ENCODE data around the gene ENDOU.

DNA sequence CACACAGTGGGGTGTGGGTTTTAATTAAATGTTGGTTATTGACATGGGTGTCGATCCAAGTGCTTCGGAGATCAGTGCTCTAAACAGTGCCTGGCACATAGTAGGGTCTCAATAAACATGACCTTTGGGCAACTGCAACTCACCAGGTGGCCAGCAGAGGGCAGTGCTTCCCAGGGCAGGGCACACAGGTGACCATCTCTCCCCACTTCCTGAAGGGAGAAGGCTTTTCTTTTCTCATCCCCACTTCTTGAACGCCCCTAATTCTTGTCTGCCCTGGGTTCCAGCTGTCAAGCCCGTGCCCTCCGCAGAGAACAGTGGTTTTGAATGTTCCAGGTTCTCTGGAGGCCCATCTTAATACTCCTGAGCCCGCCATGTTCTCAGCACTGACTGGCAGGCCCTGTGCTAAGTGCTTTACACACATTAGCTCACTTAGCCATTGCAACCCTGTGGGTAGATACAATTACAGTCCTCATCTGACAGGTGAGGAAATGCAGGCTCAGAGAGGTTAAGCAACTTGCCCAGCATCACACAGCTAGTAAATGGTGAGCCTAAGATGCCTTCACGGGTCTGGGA lies 17.0 kb upstream of the ENDOU start:
- TF ChIP-seq, protein P1, sequence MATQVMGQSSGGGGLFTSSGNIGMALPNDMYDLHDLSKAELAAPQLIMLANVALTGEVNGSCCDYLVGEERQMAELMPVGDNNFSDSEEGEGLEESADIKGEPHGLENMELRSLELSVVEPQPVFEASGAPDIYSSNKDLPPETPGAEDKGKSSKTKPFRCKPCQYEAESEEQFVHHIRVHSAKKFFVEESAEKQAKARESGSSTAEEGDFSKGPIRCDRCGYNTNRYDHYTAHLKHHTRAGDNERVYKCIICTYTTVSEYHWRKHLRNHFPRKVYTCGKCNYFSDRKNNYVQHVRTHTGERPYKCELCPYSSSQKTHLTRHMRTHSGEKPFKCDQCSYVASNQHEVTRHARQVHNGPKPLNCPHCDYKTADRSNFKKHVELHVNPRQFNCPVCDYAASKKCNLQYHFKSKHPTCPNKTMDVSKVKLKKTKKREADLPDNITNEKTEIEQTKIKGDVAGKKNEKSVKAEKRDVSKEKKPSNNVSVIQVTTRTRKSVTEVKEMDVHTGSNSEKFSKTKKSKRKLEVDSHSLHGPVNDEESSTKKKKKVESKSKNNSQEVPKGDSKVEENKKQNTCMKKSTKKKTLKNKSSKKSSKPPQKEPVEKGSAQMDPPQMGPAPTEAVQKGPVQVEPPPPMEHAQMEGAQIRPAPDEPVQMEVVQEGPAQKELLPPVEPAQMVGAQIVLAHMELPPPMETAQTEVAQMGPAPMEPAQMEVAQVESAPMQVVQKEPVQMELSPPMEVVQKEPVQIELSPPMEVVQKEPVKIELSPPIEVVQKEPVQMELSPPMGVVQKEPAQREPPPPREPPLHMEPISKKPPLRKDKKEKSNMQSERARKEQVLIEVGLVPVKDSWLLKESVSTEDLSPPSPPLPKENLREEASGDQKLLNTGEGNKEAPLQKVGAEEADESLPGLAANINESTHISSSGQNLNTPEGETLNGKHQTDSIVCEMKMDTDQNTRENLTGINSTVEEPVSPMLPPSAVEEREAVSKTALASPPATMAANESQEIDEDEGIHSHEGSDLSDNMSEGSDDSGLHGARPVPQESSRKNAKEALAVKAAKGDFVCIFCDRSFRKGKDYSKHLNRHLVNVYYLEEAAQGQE (IDR thresholded peaks at IDR 0.05; ENCODE audit: insufficient read depth in 1 of 2, low read depth in 2 of 2, low read length in 2 of 2) = no peak
- no peak for TF ChIP-seq POLR2AphosphoS5 (IDR thresholded peaks at IDR 0.05; ENCODE audit: low read depth, low read length)
- TF ChIP-seq SIN3A (IDR thresholded peaks at IDR 0.05; ENCODE audit: borderline replicate concordance, insufficient read depth, low read length) = no peak
- no peak for TF ChIP-seq TAF1 (IDR thresholded peaks at IDR 0.05; ENCODE audit: borderline replicate concordance, insufficient read depth, low read length)

Measured in PFSK-1 (cell line).